Measurements from ENCODE around the gene CAB39. TPM values are rescaled to one million over a fixed set of nuclear protein-coding genes. Genes with fewer than 3 reads are reported as not detected.

The CAB39 gene
- total and polyA plus RNA-seq, 2 of the 8 experiments (the other 6 are each of a cell fraction or from before 2014, with no cell fraction given), result 16.4 to 50.5 TPM

DNA sequence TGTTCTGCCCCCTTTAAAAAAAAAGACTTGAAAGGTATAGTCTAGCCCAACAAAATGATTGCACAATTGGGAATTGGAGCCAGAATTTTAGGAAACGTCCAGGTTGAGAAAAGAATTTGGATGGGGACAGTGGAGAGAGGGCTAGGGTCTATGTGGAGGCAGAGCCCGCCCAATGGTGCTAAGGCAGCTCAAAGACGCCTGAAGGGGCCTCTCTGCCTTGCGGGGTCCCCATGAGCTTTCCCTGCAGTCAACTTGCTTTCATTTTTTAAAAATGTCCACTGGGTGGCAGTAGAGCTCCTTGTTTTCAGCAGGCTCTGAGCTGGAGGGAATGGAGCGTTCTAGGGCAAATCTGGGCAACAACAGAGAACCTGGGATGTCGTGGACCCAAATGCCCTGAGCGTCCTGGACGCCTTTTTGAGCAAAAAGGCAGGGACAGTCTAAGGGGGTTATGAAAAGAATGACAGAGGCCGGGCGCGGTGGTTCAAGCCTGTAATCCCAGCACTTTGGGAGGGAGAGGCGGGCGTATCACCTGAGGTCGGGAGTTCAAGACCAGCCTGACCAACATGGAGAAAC lies 111.8 kb downstream of the CAB39 start (continued):
- TF ChIP-seq ASH2L (IDR thresholded peaks at IDR 0.05; ENCODE audit: low read length) (no peak), KDM1A (IDR thresholded peaks at IDR 0.05; ENCODE audit: borderline replicate concordance, low read length) (no peak), PHF8 (conservative IDR thresholded peaks at IDR 0.05; ENCODE audit: low read depth, low read length) (no peak), CHD2 (IDR thresholded peaks at IDR 0.05; ENCODE audit: low read length) (no peak), RAD21 (IDR thresholded peaks at IDR 0.05 in 1 of 2, conservative IDR thresholded peaks at IDR 0.05 in 1 of 2; ENCODE audit: low read depth in 2 of 2, low read length in 2 of 2) (peak; percentile 92), BCL11A (IDR thresholded peaks at IDR 0.05; ENCODE audit: low read depth in 2 of 2, low read length in 2 of 2) (no peak), JUN (IDR thresholded peaks at IDR 0.05; ENCODE audit: low read depth, low read length) (no peak), BRCA1 (IDR thresholded peaks at IDR 0.05; ENCODE audit: low read depth, low read length) (no peak), HDAC2 (IDR thresholded peaks at IDR 0.05; ENCODE audit: borderline replicate concordance in 1 of 2, low read depth in 2 of 2, low read length in 2 of 2) (no peak), EZH2 (IDR thresholded peaks at IDR 0.05; ENCODE audit: low read depth, low read length, severe bottlenecking) (no peak)
- TF ChIP-seq, protein P1, sequence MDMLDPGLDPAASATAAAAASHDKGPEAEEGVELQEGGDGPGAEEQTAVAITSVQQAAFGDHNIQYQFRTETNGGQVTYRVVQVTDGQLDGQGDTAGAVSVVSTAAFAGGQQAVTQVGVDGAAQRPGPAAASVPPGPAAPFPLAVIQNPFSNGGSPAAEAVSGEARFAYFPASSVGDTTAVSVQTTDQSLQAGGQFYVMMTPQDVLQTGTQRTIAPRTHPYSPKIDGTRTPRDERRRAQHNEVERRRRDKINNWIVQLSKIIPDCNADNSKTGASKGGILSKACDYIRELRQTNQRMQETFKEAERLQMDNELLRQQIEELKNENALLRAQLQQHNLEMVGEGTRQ (IDR thresholded peaks at IDR 0.05; ENCODE audit: low read length), result no peak

All from H1 (cell line).